ENCODE measurements around the gene FCER2.

FCER2 gene

GRCh38 chr19:7732045-7732444 lies 30.1 kb upstream of the FCER2 start, which contains the start of gene CLEC4G:
TSS of gene CLEC4G (minus strand) at chr19:7732110. CDS start at chr19:7732102, 8 bp downstream.
- DNase-seq: no peak

GRCh38 chr19:7731615-7732014 lies 29.7 kb upstream of the FCER2 start:
- no peak for DNase-seq

GRCh38 chr19:7731218-7731595 lies 29.3 kb upstream of the FCER2 start:
- DNase-seq: no peak

GRCh38 chr19:7730286-7731217 lies 28.6 kb upstream of the FCER2 start:
- no peak for DNase-seq

- no peak for DNase-seq
These were observed 27.9 kb upstream of the FCER2 start for GRCh38 chr19:7729831-7730285.

- no peak for DNase-seq
These were observed 27.3 kb upstream of the FCER2 start for GRCh38 chr19:7729211-7729610.

- DNase-seq: no peak
These were observed 23.9 kb upstream of the FCER2 start for GRCh38 chr19:7725791-7726190.

GRCh38 chr19:7722231-7722651 lies 20.3 kb upstream of the FCER2 start:
- no peak for DNase-seq

GRCh38 chr19:7720351-7720750 lies 18.4 kb upstream of the FCER2 start:
- DNase-seq: no peak

GRCh38 chr19:7718668-7719067 lies 16.7 kb upstream of the FCER2 start:
- no peak for DNase-seq

- no peak for DNase-seq
These were observed 14.8 kb upstream of the FCER2 start for GRCh38 chr19:7716762-7717161.

GRCh38 chr19:7715671-7716070 lies 13.7 kb upstream of the FCER2 start:
- no peak for DNase-seq

GRCh38 chr19:7710616-7711015 lies 8.7 kb upstream of the FCER2 start:
- DNase-seq: no peak

GRCh38 chr19:7709932-7710460 lies 8.1 kb upstream of the FCER2 start:
- DNase-seq: no peak

- no peak for DNase-seq
These were observed 5.1 kb upstream of the FCER2 start for GRCh38 chr19:7706955-7707456.

GRCh38 chr19:7706188-7706954 lies 4.4 kb upstream of the FCER2 start:
- no peak for DNase-seq

GRCh38 chr19:7705387-7706187 lies 3.7 kb upstream of the FCER2 start:
- peak; percentile 81 for DNase-seq

- DNase-seq: no peak
These were observed 2.5 kb upstream of the FCER2 start for GRCh38 chr19:7704280-7705060.

- DNase-seq: no peak
These were observed 1.4 kb upstream of the FCER2 start for GRCh38 chr19:7703332-7703731.

- DNase-seq: no peak
These were observed 780 bp downstream of the FCER2 start for GRCh38 chr19:7701049-7701653.

Data from CD4-positive, alpha-beta T cell treated with Interleukin-10 for 1 hour (primary cell).